ENCODE measurements around the gene NARF. TPM values are rescaled to one million over a fixed set of nuclear protein-coding genes. Genes with fewer than 3 reads are reported as not detected.
A peak's percentile ranks its signal among the peaks of the same experiment; 100 is the strongest.
"Not testable (repeated sequence)": the region's sequence is repeated elsewhere in the genome, so short reads cannot be mapped to it uniquely, and the experiment has no call there.

The NARF gene
- total RNA-seq, 1 donor, result 48.7 TPM

DNA sequence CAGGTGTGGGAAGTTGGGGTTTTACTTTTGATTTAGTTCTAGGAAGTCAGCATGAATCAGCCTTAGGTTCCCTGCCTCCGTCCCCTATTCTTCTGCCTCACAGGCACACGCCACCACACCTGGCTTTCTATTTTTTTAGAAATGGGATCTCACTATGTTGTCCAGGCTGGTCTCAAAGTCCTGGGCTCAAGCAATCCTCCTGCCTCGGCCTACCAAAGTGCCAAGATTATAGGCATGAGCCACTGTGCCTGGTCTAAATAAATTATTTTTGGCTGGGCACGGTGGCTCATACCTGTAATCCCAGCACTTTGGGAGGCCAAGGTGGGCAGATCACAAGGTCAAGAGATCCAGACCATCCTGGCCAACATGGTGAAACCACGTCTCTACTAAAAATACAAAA is 53.1 kb downstream of the NARF start:
- not testable (repeated sequence) for H3K4me1 ChIP-seq (ENCODE audit: insufficient read depth, low read length); H3K4me3 ChIP-seq (ENCODE audit: low read length); H3K9me3 ChIP-seq (ENCODE audit: low read depth, low read length); H3K27me3 ChIP-seq (ENCODE audit: insufficient read depth, low read length)

DNA sequence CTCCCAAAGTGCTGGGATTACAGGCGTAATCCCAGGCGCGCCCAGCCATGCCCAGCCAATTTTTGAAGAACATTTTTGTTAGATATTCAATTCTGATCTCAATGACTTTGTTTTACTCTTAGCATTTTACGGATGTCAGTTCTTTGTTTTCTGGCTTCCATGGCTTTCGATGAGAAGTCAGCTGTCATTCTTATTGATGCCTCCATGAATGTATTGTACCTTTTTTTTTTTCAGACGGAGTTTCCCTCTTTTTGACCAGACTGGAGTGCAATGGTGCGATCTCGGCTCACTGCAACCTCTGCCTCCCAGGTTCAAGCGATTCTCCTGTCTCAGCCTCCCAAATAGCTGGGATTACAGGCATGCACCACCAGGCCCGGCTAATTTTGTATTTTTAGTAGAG is 55.3 kb downstream of the NARF start:
- not testable (repeated sequence) for H3K27me3 ChIP-seq (ENCODE audit: insufficient read depth, low read length); H3K9me3 ChIP-seq (ENCODE audit: low read depth, low read length); H3K4me1 ChIP-seq (ENCODE audit: insufficient read depth, low read length); H3K4me3 ChIP-seq (ENCODE audit: low read length)

DNA sequence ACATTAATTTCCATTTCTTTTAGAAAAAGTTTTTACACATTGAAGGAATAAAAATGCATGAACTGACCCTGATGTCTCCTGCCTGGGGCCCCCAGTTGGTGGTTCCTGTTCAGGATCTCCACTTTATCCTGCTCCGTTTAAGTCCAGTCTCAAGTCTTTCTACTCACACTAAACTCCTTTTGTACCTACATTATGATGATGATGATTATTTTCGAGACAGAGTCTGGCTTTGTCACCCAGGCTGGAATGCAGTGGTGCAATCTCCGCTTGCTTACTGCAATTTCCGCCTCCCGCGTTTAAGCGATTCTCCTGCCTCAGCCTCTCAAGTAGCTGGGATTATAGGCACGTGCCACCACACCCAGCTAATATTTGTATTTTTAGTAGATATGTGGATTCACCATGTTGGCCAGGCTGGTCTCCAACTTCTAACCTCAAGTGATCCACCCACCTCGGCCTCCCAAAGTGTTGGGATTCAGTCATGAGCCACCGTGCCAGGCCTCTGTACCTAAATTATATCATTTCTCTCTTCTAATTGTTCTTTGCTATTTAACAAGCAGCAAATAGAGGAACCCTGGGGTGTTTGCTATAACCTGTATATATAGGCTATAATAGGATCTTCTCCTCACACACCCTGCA is 58.8 kb downstream of the NARF start:
- H3K4me3 ChIP-seq (ENCODE audit: low read length), result no peak overlapping the region
- H3K4me1 ChIP-seq (ENCODE audit: insufficient read depth, low read length), result peaks cover 25% of the 10 kb centered on the region
- H3K9me3 ChIP-seq (ENCODE audit: low read depth, low read length), result no peaks in the 10 kb centered on the region
- H3K27me3 ChIP-seq (ENCODE audit: insufficient read depth, low read length), result no peaks in the 10 kb centered on the region

DNA sequence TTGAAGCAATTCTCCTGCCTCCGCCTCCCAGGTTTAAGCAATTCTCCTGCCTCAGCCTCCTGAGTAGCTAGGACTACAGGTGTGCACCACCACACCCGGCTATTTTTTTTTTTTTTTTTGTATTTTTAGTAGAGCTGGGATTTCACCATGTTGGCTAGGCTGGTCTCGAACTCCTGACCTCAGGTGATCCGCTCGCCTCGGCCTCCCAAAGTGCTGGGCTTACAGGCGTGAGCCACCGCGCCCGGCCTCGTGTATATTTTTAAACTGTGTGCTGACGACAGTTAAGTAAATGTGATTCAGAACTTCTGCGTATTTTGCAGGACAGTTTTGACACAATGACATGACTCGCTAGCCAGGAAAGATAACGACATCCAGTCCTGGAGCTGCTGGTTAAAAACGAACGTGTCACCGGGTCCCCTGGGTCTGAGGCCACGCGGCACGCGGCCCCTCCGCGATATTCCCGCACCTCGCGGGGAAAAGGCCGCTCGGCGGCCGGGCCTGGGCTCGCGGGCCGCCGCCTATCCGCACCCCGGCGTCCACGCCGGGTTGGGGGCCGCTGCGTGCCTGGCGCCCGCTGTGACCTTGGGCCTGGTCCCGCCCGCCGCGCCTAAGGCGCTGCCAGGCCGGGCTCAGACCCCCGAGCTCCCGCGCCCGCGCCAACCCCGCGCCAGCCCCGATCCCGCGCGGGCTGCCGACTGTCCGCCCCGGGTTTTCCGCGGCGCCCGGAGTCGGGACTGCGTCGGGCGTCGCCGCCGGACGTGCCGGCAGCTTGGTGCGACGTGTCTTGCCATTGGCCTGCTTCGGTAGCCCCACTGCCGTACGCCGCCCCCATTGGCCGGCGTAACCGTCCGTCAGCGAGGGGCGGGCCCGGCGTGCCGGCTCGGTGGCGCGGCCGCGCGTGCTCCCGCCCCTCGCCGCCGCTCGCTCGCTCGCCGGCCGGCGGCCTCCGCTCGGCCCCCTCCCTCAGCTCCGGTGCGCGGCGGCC is 60.6 kb downstream of the NARF start, which contains the start of gene FOXK2:
TSS of gene FOXK2 (plus strand) at position 907 of the 985 bp plus-strand sequence. CDS start 157 bp downstream, outside the sequence.
- Histone ChIP-seq H3K4me1 (ENCODE audit: insufficient read depth, low read length) (peaks cover 37% of the 10 kb centered on the region), H3K4me3 (ENCODE audit: low read length) (peak within 1 kb of the TSS; percentile 60), H3K9me3 (ENCODE audit: low read depth, low read length) (no peaks in the 10 kb centered on the region), H3K27me3 (ENCODE audit: insufficient read depth, low read length) (no peaks in the 10 kb centered on the region)

DNA sequence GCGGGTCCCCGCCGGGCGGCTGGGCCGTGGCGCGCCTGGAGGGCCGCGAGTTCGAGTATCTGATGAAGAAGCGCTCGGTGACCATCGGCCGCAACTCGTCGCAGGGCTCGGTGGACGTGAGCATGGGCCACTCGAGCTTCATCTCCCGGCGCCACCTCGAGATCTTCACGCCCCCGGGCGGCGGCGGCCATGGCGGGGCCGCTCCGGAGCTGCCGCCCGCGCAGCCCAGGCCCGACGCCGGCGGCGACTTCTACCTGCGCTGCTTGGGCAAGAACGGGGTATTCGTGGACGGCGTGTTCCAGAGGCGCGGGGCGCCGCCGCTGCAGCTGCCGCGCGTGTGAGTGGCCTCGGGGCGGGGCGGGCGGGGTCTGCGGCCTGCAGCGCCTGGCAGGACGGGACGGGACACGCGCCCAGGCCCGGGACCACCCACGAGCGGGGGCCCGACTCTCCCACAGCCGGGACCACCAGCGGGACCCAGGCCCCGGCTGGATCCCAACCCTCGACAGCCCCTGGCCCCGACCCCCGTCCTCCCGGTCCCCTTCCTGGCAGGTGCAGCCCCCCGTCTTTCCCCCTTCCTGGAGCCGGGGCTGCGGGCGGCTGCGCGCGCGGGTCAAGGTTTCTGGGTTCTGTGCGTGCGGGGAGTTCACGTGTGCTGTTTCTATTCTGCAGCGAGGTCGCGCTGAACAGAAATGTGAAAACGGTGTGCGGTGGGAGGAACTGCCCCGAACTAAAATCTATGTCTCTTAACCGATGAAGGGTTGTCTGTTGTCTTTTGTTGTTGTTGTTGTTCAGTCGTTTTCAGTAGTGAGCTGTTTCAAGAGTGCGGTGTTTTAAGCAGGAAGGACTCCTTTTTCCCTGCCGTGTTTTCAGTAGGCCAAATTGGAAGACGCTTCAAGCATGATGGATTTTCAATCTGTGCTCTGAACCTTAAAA is 61.7 kb downstream of the NARF start:
- no peaks in the 10 kb centered on the region for H3K27me3 ChIP-seq (ENCODE audit: insufficient read depth, low read length)
- H3K9me3 ChIP-seq (ENCODE audit: low read depth, low read length), result no peaks in the 10 kb centered on the region
- peak overlapping the region; percentile 60 for H3K4me3 ChIP-seq (ENCODE audit: low read length)

DNA sequence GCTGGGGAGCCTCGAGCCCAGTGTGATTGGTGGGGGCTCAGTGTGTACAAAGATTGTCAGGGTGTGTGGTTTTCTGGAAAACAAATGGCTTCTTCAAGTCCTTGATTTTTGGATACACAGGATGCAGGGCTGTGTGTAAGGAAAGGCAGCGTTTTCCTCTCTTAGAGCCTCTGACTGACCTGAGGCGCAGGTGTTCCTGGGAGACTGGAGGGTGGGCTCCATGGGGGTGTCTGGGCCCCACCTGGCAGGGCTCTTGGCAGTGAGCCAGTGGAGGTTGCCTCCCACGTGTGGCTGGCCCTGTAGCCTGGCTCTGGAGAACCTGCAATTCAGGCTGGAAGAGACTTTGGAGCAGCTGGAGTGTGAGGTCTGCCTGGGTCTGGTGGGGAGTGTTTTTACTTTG is 66.0 kb downstream of the NARF start:
- H3K4me3 ChIP-seq (ENCODE audit: low read length), result no peak overlapping the region
- H3K27me3 ChIP-seq (ENCODE audit: insufficient read depth, low read length), result no peaks in the 10 kb centered on the region
- H3K9me3 ChIP-seq (ENCODE audit: low read depth, low read length), result no peaks in the 10 kb centered on the region
- H3K4me1 ChIP-seq (ENCODE audit: insufficient read depth, low read length), result peaks cover 50% of the 10 kb centered on the region

More for the DNA sequence above, 61.7 kb downstream of the NARF start:
- H3K4me1 ChIP-seq (ENCODE audit: insufficient read depth, low read length), result peaks cover 46% of the 10 kb centered on the region

DNA sequence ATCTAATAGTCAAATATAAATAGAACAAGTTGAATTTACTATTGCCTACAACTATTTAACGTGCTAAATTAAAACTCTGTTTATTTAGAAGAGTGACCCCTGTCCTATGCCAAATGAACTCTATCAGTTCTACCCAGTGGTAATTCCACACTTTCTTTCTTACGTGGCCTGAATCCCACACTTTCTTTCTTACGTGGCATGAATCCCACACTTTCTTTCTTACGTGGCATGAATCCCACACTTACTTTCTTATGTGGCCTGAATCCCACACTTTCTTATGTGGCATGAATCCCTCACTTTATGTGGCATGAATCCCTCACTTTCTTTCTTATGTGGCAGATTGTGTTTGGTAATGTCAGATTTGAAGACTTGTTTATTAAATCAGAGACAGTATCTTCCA is 67.2 kb downstream of the NARF start:
- Histone ChIP-seq H3K27me3 (ENCODE audit: insufficient read depth, low read length) (no peaks in the 10 kb centered on the region), H3K4me3 (ENCODE audit: low read length) (no peak overlapping the region), H3K9me3 (ENCODE audit: low read depth, low read length) (no peaks in the 10 kb centered on the region), H3K4me1 (ENCODE audit: insufficient read depth, low read length) (peaks cover 53% of the 10 kb centered on the region)

DNA sequence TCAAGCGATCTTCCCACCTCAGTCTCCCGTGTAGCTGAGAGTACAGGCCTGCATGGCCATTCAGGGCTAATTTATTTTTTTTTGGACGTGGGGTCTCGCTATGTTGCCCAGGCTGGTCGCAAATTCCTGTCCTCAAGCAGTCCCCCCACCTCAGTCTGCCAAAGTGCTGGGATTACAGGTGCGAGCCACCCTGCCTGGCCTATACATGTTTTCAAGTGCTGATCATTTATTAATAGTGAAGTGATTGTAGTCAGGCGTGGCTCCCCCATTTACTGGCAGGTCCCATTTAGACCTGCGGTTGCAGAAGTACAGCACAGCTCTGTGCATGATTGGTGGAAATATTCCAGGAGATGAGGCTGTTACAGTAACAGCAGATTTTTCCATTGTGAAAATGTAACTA is 69.4 kb downstream of the NARF start:
- H3K27me3 ChIP-seq (ENCODE audit: insufficient read depth, low read length), result no peaks in the 10 kb centered on the region
- H3K4me1 ChIP-seq (ENCODE audit: insufficient read depth, low read length), result peaks cover 46% of the 10 kb centered on the region
- no peaks in the 10 kb centered on the region for H3K9me3 ChIP-seq (ENCODE audit: low read depth, low read length)
- H3K4me3 ChIP-seq (ENCODE audit: low read length), result no peak overlapping the region

DNA sequence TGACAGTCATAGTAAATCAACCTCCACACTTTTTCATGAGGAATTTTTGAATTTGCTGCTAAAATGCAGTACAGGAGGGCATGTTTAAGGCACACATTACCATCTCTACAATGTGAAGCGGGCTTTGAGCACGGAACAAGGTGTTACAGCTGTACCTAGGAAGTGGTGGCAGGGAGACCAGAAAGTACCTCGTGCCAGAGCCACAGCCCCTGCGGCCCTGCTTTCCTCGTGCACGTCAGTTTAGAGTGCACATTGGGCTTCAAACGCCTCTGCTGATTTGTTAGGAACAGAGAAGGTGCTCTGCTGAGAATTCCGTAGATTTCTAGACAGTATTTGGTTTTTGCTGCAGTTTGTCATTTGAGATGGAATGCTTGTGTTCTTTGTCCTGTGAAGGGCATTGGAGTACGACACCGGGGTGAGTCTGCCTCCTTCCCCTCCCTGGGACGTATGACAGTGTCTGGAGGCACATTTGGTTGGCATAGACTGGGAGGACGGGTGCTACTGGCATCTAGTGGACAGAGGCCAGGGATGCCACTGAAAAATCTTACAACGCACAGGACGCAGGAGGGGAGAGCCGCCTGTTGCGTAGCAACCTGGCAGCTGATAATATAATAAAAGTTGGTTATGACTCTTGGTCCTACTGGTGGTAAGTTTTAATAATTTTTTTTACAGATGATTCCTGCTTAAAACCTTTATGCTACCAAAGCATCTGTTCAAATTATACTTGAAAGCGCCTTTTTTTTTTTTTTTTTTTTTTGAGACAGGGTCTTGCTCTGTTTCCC is 70.1 kb downstream of the NARF start:
- Histone ChIP-seq H3K4me1 (ENCODE audit: insufficient read depth, low read length) (peaks cover 39% of the 10 kb centered on the region), H3K4me3 (ENCODE audit: low read length) (no peak overlapping the region), H3K9me3 (ENCODE audit: low read depth, low read length) (no peaks in the 10 kb centered on the region), H3K27me3 (ENCODE audit: insufficient read depth, low read length) (no peaks in the 10 kb centered on the region)

DNA sequence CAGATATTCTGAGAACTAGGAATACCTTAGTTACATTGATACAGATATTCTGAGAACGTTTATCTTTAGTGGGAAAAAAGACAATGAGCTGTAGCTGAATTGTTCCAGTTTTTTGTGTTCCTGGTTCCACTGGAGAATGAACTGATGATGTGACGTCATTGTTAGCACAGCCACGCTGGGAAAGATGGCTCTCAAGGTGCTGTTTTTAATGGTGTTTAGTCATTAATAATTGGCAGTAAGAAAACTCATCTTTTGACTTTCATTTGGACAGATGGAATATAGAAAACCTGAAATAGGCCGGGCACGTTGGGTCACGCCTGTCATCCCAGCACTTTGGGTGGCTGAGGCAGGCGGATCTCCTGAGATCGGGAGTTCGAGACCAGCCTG is 71.4 kb downstream of the NARF start:
- no peaks in the 10 kb centered on the region for H3K9me3 ChIP-seq (ENCODE audit: low read depth, low read length)
- H3K4me3 ChIP-seq (ENCODE audit: low read length), result no peak overlapping the region
- H3K4me1 ChIP-seq (ENCODE audit: insufficient read depth, low read length), result peaks cover 38% of the 10 kb centered on the region
- no peaks in the 10 kb centered on the region for H3K27me3 ChIP-seq (ENCODE audit: insufficient read depth, low read length)

DNA sequence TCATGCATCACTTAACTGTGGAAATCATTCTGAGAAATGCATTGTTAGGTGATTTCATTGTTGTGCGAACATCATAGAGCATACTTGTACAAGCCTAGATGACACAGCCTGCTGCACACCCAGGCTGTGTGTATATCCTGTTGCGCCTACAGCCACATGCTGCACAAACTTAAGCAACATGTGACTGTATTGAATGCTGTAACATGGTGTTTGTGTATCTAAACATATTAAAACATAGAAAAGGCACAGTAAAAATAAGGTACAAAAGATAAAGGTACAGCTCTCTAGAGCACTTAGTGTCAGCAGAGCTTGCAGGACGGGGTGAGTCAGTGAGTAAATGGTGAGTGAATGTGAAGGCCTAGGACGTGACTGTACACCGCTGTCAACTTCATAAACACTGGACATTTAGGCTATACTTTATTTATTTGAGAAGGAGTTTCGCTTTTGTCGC is 72.9 kb downstream of the NARF start:
- H3K4me1 ChIP-seq (ENCODE audit: insufficient read depth, low read length), result peaks cover 50% of the 10 kb centered on the region
- no peak overlapping the region for H3K4me3 ChIP-seq (ENCODE audit: low read length)
- no peaks in the 10 kb centered on the region for H3K27me3 ChIP-seq (ENCODE audit: insufficient read depth, low read length)
- no peaks in the 10 kb centered on the region for H3K9me3 ChIP-seq (ENCODE audit: low read depth, low read length)

DNA sequence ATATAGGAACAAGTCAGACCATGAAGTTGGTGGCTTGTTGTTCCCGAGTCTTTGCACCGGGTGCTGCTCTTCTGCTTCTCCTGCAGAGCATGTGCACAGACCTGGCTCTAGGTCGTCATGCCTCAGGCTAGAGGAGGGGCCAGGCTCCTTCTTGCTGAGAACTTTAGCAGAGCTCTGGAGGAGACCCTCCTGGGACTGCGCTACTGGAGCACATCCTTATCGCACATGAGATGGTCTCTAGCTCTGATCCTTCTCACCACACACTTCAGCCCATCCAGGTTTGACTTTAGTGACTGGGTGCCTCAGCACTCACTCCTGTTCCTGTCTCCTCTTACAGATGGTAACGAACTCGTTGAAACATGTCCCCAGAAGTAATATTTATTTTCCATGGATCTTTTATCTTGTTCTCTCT is 75.9 kb downstream of the NARF start:
- no peak overlapping the region for H3K4me3 ChIP-seq (ENCODE audit: low read length)
- no peaks in the 10 kb centered on the region for H3K27me3 ChIP-seq (ENCODE audit: insufficient read depth, low read length)
- no peaks in the 10 kb centered on the region for H3K9me3 ChIP-seq (ENCODE audit: low read depth, low read length)
- peaks cover 49% of the 10 kb centered on the region for H3K4me1 ChIP-seq (ENCODE audit: insufficient read depth, low read length)

DNA sequence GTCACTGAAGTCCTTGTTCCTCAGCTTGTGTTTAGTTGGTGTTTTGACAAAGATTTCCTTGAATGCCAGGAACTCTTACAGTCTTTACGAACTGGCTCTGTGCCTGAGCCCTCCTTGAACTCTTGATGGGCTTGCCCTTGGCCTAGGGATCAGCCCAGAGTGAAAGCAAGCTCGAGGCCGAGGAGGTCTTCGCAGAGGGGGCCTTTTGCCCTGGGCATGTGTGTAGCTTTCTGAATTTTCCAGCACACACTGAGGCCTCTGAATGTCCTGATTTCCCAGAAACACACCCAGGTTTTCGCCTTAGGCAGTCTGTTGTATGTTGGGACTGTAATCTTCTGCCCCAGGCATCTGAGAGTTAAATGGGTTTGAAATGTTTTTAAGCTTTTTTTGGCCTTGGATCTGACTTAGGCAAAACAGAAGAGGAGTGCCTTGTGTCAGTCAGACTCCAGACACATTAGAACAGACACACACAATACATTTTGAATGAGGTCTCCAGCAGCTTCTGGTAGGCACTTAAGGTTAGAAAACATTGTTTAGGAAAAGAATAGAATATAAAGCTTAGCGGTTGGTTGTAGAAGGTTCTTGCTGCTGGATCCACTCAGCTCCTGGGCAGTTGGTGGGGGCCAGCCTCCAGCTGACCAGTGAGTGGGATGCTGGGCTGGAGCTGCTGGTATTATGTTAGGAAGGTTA is 78.1 kb downstream of the NARF start:
- Histone ChIP-seq H3K27me3 (ENCODE audit: insufficient read depth, low read length) (no peaks in the 10 kb centered on the region), H3K9me3 (ENCODE audit: low read depth, low read length) (no peaks in the 10 kb centered on the region), H3K4me3 (ENCODE audit: low read length) (no peak overlapping the region), H3K4me1 (ENCODE audit: insufficient read depth, low read length) (peaks cover 45% of the 10 kb centered on the region)

DNA sequence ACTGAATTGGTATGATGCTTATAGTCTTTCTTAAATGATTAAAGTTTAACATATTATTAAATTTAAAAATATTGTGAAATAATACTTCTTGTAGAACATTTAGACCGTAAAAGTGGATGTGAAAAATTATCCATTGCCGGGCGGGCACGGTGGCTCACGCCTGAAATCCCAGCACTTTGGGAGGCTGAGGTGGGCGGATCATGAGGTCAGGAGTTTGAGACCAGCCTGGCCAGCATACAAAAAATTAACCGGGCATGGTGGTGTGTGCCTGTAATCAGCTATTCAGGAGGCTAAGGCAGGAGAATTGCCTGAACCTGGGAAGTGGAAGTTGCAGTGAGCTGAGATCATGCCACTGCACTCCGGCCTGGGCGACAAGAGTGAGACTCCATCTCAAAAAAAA is 78.7 kb downstream of the NARF start:
- H3K4me1 ChIP-seq (ENCODE audit: insufficient read depth, low read length), result peaks cover 42% of the 10 kb centered on the region
- H3K27me3 ChIP-seq (ENCODE audit: insufficient read depth, low read length); H3K9me3 ChIP-seq (ENCODE audit: low read depth, low read length); H3K4me3 ChIP-seq (ENCODE audit: low read length): not testable (repeated sequence)

All from mononuclear cell (primary cell).